C4-2B (cell line): ENCODE measurements around the gene STRN3.

Experiments
- CTCF ChIP-seq: fragments of 450-650 bp; conservative IDR thresholded peaks from 2 replicates; pipeline ENCODE4 v1.5.1; 2017; ENCODE audit warnings: mild to moderate bottlenecking
- ZFX ChIP-seq: fragments of 450-650 bp; IDR thresholded peaks from 2 replicates; pipeline ENCODE4 v1.6.1; 2017

DNA sequence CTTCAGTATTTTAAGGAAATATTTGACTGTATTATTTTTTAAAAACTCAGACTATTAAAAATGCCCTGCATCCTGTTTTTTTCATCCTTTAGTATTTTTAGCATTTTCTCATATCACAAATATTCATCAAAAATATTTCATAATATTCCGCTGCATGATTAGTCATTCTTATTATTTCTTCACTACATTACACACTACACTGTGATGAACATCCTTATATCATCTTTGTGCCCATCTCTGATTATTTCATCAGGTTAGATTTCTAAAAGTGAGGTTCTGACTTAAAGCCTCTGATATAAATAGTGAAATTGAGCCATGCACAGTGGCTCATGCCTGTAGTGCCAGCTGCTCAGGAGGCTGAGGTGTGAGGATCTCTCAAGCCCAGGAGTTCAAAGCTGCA lies 143.7 kb downstream of the STRN3 start:
- TF ChIP-seq CTCF (no peak), ZFX (no peak)
